Mucosa of descending colon (tissue), 3 donors: ENCODE measurements around the gene RPL18. TPM values are rescaled to one million over a fixed set of nuclear protein-coding genes. Genes with fewer than 3 reads are reported as not detected.
A peak's percentile ranks its signal among the peaks of the same experiment; 100 is the strongest.
"Not testable (repeated sequence)": the region's sequence is repeated elsewhere in the genome, so short reads cannot be mapped to it uniquely, and the experiment has no call there.

Experiments used
- ATAC-seq: fragments of 200-7000 bp; cut with Tn5 transposase; one replicate; pipeline ENCODE4 v1.9.1; 2020; ENCODE audit warnings: mild to moderate bottlenecking, moderate library complexity
- DNase-seq, 3 donors: peaks; one replicate each; pipeline ENCODE4 v3.0.0-alpha.2; 2020
- H3K36me3 ChIP-seq: fragments of 200-600 bp; one replicate; pipeline ENCODE4 v1.8.0; 2021; ENCODE audit warnings: low read depth, mild to moderate bottlenecking
- H3K4me1 ChIP-seq: fragments of 200-600 bp; one replicate; pipeline ENCODE4 v1.8.0; 2021; ENCODE audit warnings: low read depth, mild to moderate bottlenecking
- H3K4me3 ChIP-seq: fragments of 200-600 bp; one replicate; pipeline ENCODE4 v1.8.0; 2021; ENCODE audit warnings: mild to moderate bottlenecking
- H3K9me3 ChIP-seq: fragments of 200-600 bp; one replicate; pipeline ENCODE4 v1.8.0; 2021; ENCODE audit warnings: mild to moderate bottlenecking
- intact Hi-C, 2 donors: fragments of 100-400 bp; cut with DNase I in 1 of 2; cut with micrococcal nuclease in 1 of 2; formaldehyde crosslinking; loops; one replicate each; pipeline versions ENCODE4 v1.11.0 to v1.11.1; 2022; cut with DNase I, micrococcal nuclease
- total RNA-seq, 3 donors: library from RNA; stranded (reverse); fragmentation: NEBNext Ultra II Directional in 2 of 3; extraction: Animal tissue kit (Norgen Biotek cat#: 25700) in 2 of 3; gene quantifications; one replicate each; pipeline versions ENCODE4 v1.2.1 to v1.2.4, GENCODE V29; 2021 to 2023
- TF ChIP-seq, protein P1 (sequence below): fragments of 200-600 bp; IDR thresholded peaks from one replicate; pipeline ENCODE4 v1.8.0; 2022; ENCODE audit warnings: antibody characterized with exemption, mild to moderate bottlenecking
- donor health status: DM: no; HTN: no; CAD: no; lungs with moderate emphysema.
- donor health status: DM: no; HTN: no; CAD: no.
- donor health status: DM: no; HTN: yes; CAD: no.

RPL18 gene
- total RNA-seq, 3 donors from 2014 or later: 999 to 1,336 (median 1,270) TPM

- Histone ChIP-seq H3K4me3 (no peak overlapping the region), H3K9me3 (no peaks in the 10 kb centered on the region), H3K4me1 (no peaks in the 10 kb centered on the region), H3K36me3 (no peaks in the 10 kb centered on the region)
- ATAC-seq: no peak
- intact Hi-C loops: no loop called here
- TF ChIP-seq, protein P1, sequence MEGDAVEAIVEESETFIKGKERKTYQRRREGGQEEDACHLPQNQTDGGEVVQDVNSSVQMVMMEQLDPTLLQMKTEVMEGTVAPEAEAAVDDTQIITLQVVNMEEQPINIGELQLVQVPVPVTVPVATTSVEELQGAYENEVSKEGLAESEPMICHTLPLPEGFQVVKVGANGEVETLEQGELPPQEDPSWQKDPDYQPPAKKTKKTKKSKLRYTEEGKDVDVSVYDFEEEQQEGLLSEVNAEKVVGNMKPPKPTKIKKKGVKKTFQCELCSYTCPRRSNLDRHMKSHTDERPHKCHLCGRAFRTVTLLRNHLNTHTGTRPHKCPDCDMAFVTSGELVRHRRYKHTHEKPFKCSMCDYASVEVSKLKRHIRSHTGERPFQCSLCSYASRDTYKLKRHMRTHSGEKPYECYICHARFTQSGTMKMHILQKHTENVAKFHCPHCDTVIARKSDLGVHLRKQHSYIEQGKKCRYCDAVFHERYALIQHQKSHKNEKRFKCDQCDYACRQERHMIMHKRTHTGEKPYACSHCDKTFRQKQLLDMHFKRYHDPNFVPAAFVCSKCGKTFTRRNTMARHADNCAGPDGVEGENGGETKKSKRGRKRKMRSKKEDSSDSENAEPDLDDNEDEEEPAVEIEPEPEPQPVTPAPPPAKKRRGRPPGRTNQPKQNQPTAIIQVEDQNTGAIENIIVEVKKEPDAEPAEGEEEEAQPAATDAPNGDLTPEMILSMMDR: no peak
- no peak for DNase-seq
Observed at GRCh38 chr19:48663667-48664066, 44.7 kb upstream of the RPL18 start.

GRCh38 chr19:48661711-48662090 lies 42.7 kb upstream of the RPL18 start:
- TF ChIP-seq, protein P1: no peak
- intact Hi-C loops: no loop called here
- H3K36me3 ChIP-seq: no peaks in the 10 kb centered on the region
- H3K9me3 ChIP-seq: no peaks in the 10 kb centered on the region
- no peak for ATAC-seq
- DNase-seq: no peak
- no peak overlapping the region for H3K4me3 ChIP-seq
- no peaks in the 10 kb centered on the region for H3K4me1 ChIP-seq

DNA sequence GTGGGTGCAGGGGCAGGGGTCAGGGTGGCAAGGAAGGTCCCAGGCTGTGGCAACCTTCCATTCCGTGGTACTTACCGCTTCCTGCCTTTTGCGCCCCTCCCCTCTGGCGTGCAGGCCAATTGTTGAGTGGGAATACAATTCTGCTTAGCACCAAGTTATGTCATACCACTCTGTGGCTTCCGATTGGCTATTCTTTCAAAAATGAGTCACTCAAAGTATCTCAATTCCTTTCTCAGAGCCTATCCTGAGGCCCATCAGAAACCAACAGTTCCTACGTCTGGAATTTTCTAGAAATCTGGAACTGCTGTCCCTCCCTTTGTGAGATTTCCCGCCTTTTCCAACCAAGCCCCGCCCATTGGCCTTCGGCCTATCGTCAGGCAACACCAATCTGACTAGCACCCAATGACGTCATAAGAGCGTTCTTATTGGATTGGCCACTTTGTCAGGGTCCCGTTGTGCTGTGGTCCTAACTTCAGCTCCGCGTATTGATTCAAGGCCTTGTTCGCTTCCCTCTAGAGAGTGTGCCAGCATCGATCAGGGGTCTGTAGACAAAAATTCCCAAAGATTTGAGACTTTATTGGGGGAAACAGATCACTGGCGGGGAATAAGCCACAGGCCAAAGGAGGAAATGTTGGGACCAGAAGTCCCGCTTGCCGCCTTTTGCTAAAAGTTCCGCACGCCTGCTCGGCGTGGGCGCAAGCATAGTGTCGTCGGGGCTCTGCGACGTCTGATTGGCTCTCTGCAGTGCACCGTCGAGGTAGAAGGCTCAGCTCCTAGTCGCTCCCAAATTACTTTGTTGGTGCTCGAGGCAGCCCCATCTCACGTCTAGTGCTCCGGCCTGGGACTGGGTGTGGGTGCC lies 42.1 kb upstream of the RPL18 start:
- ATAC-seq (peak; percentile 78), DNase-seq (peak; percentile 81 to 88 (median 87))
- Histone ChIP-seq H3K9me3 (no peaks in the 10 kb centered on the region), H3K36me3 (no peaks in the 10 kb centered on the region), H3K4me1 (no peaks in the 10 kb centered on the region), H3K4me3 (no peak overlapping the region)
- TF ChIP-seq, protein P1: no peak
- intact Hi-C loops: no loop called here

DNA sequence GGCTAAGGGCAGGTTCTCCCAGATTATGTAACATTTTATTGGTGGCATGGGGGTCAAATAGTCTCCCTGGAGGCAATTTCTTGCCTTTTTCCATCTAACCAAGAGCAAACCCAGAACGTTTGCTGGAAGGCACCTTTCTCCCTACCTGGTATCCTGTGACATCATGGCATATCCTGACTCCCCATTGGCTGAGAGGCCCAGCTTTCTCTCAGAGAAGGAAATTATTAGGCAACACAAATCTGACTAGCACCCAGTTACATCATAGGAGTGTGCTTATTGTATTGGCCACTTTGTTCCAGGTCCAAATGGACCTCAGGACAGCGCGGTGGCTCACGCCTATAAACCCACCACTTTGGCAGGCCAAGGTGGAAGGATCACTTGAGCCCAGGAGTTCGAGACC lies 40.8 kb upstream of the RPL18 start:
- H3K9me3 ChIP-seq: no peaks in the 10 kb centered on the region
- DNase-seq: no peak
- ATAC-seq: no peak
- intact Hi-C loops: no loop called here
- H3K4me1 ChIP-seq: no peaks in the 10 kb centered on the region
- H3K36me3 ChIP-seq: no peaks in the 10 kb centered on the region
- no peak overlapping the region for H3K4me3 ChIP-seq
- TF ChIP-seq, protein P1: no peak

DNA sequence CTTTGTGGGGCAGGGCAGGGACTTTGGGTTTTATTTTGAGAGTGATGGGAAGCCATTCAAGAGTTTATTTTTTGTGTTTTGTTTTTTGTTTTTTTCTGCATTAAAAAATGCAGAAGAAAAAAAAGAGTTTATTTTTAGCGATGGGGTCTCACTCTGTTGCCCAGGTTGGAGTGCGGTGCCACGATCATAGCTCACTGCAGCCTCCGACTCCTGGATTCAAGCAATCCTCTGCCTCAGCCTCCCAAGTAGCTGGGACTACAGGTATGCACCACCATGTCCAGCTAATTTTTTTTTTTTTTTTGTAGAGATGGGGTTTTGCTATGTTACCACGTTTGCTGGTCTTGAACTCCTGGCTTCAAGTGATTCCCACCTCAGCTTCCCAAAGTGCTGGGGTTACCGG lies 39.5 kb upstream of the RPL18 start:
- DNase-seq: no peak
- Histone ChIP-seq H3K9me3 (no peaks in the 10 kb centered on the region), H3K4me3 (no peak overlapping the region), H3K4me1 (no peaks in the 10 kb centered on the region), H3K36me3 (no peaks in the 10 kb centered on the region)
- TF ChIP-seq, protein P1: no peak
- no peak for ATAC-seq
- intact Hi-C loops: no loop called here

GRCh38 chr19:48657828-48658227 lies 38.9 kb upstream of the RPL18 start:
- ATAC-seq (peak; percentile 81), DNase-seq (peak in 1 of 3 donors; percentile 20)
- H3K36me3 ChIP-seq, intact Hi-C loops, H3K9me3 ChIP-seq, H3K4me3 ChIP-seq, H3K4me1 ChIP-seq: not testable (repeated sequence)
